RWPE1 (cell line): ENCODE data around the gene OSBPL10.

Experiments
- CTCF ChIA-PET: fragments of 350-600 bp; sonication (Branson Sonifier 250); formaldehyde crosslinking; extraction: SDS; loops from one replicate; lab custom pipeline; 2021; lab: Yijun Ruan, JAX
- POLR2A ChIA-PET: fragments of 400-600 bp; formaldehyde crosslinking; extraction: SDS; loops from one replicate; lab custom pipeline; 2020; ENCODE audit warnings: antibody characterized with exemption; ENCODE audit not compliant: low non-redundant PET; lab: Yijun Ruan, JAX
- DNase-seq: peaks from one replicate; pipeline ENCODE4 v3.0.0; 2012; ENCODE audit warnings: low spot score
- H3K27ac ChIP-seq: fragments of 450-650 bp; 2 replicates; pipeline ENCODE4 v1.5.1; 2017
- CTCF ChIP-seq: fragments of 450-650 bp; conservative IDR thresholded peaks from 2 replicates; pipeline ENCODE4 v1.5.1; 2017; ENCODE audit warnings: low read depth, mild to moderate bottlenecking

The OSBPL10 gene

GRCh38 chr3:31971607-31972006, 9.5 kb downstream of the OSBPL10 start:
- no peak for DNase-seq

GRCh38 chr3:31968927-31969418, 12.1 kb downstream of the OSBPL10 start:
- peak; percentile 85 for DNase-seq
- peak overlapping the region; percentile 98 for H3K27ac ChIP-seq
- CTCF ChIA-PET, result no interaction called here
- POLR2A ChIA-PET, result no interaction called here
- no peak for TF ChIP-seq CTCF

More at GRCh38 chr3:31971607-31972006, 9.5 kb downstream of the OSBPL10 start:
- ChIA-PET POLR2A (no interaction called here), CTCF (no interaction called here)
- TF ChIP-seq CTCF, result no peak
- peak overlapping the region; percentile 64 for H3K27ac ChIP-seq

GRCh38 chr3:31968369-31968926, 12.6 kb downstream of the OSBPL10 start:
- peak overlapping the region; percentile 98; the same call in 1 of the 2 replicates for H3K27ac ChIP-seq
- DNase-seq, result no peak
- ChIA-PET POLR2A (no interaction called here), CTCF (no interaction called here)
- no peak for TF ChIP-seq CTCF

GRCh38 chr3:31967592-31967991, 13.5 kb downstream of the OSBPL10 start:
- peak overlapping the region; percentile 86 for H3K27ac ChIP-seq
- no peak for TF ChIP-seq CTCF
- ChIA-PET POLR2A (no interaction called here), CTCF (no interaction called here)
- DNase-seq, result no peak

GRCh38 chr3:31966978-31967591, 14.0 kb downstream of the OSBPL10 start:
- no peak for TF ChIP-seq CTCF
- ChIA-PET CTCF (interaction anchor here (0.6 kb wide), 1 partner anchor 70 kb away, joined by 3 read pairs; no protein-coding TSS in a partner anchor), POLR2A (no interaction called here)
- H3K27ac ChIP-seq, result peak overlapping the region; percentile 86
- DNase-seq, result no peak

GRCh38 chr3:31962801-31963205, 18.3 kb downstream of the OSBPL10 start:
- CTCF ChIA-PET, result no interaction called here
- DNase-seq, result no peak
- H3K27ac ChIP-seq, result no peak overlapping the region
- TF ChIP-seq CTCF, result no peak
- POLR2A ChIA-PET, result no interaction called here
